CD4-positive, alpha-beta T cell (primary cell): Measurements from ENCODE around the gene STK24. TPM values are rescaled to one million over a fixed set of nuclear protein-coding genes. Genes with fewer than 3 reads are reported as not detected.

Source experiments
- ATAC-seq: fragments of 200-7000 bp; cut with Tn5 transposase; one replicate; pipeline ENCODE4 v1.10.0; 2022; ENCODE audit warnings: mild to moderate bottlenecking; ENCODE audit not compliant: poor library complexity
- CTCF ChIA-PET: fragments of 350-600 bp; sonication (Branson Sonifier 250); formaldehyde crosslinking; loops from one replicate; lab custom pipeline; 2021; ENCODE audit warnings: antibody characterized with exemption, inconsistent platforms; lab: Charles Lee
- POLR2A ChIA-PET: fragments of 350-600 bp; sonication (Branson Sonifier 250); formaldehyde crosslinking; loops from one replicate; lab custom pipeline; 2021; ENCODE audit warnings: antibody characterized with exemption, inconsistent platforms; lab: Charles Lee
- DNase-seq, 14 experiments: peaks; one replicate each; pipeline ENCODE4 v3.0.0-alpha.2; 2013 to 2020; ENCODE audit warnings: mixed read lengths in 2 of 14
- H3K27ac ChIP-seq, 2 donors: one replicate each; pipeline versions ENCODE4 v1.5.1 to v1.7.0; 2013; ENCODE audit warnings: low read length in 2 of 2, low read depth in 1 of 2, mild to moderate bottlenecking in 1 of 2
- H3K27me3 ChIP-seq, 2 experiments: 1 replicate in 1 of 2; 2 replicates in 1 of 2; pipeline versions ENCODE4 v1.6.1 to v1.7.0; 2013; ENCODE audit warnings: low read length in 2 of 2, control low read depth in 1 of 2, mild to moderate bottlenecking in 1 of 2, moderate library complexity in 1 of 2; ENCODE audit not compliant: insufficient read depth in 2 of 2, control insufficient read depth in 1 of 2
- H3K36me3 ChIP-seq: one replicate; pipeline ENCODE4 v1.6.1; 2013; ENCODE audit warnings: low read length, control low read depth; ENCODE audit not compliant: insufficient read depth
- H3K4me1 ChIP-seq: one replicate; pipeline ENCODE4 v1.6.1; 2013; ENCODE audit warnings: low read length, control low read depth; ENCODE audit not compliant: insufficient read depth
- H3K4me3 ChIP-seq: one replicate; pipeline ENCODE4 v1.5.1; 2013; ENCODE audit warnings: mild to moderate bottlenecking, low read length, moderate library complexity
- H3K9me3 ChIP-seq, 2 experiments: 1 replicate in 1 of 2; 2 replicates in 1 of 2; pipeline versions ENCODE4 v1.6.1 to v1.7.0; 2013; ENCODE audit warnings: low read length in 2 of 2, mild to moderate bottlenecking in 2 of 2, control low read depth in 1 of 2, moderate library complexity in 1 of 2; ENCODE audit not compliant: control insufficient read depth in 1 of 2, insufficient read depth in 1 of 2
- H3K27ac Mint-ChIP-seq: one replicate; pipeline ENCODE4 v1.8.0; 2020; ENCODE audit warnings: mixed read lengths
- H3K27me3 Mint-ChIP-seq: one replicate; pipeline ENCODE4 v1.8.0; 2021; ENCODE audit warnings: mixed read lengths
- H3K36me3 Mint-ChIP-seq: one replicate; pipeline ENCODE4 v1.8.0; 2021; ENCODE audit warnings: low read depth, mixed read lengths
- H3K4me1 Mint-ChIP-seq: one replicate; pipeline ENCODE4 v1.8.0; 2021; ENCODE audit warnings: low read depth, mixed read lengths
- H3K4me3 Mint-ChIP-seq: one replicate; pipeline ENCODE4 v1.8.0; 2020; ENCODE audit warnings: mild to moderate bottlenecking, mixed read lengths
- H3K9me3 Mint-ChIP-seq: one replicate; pipeline ENCODE4 v1.8.0; 2020; ENCODE audit warnings: mixed read lengths
- intact Hi-C, 2 experiments: fragments of 100-400 bp; cut with DNase I in 1 of 2; cut with micrococcal nuclease in 1 of 2; formaldehyde crosslinking; loops; one replicate each; pipeline versions ENCODE4 v1.15.1 to v1.9.0; 2023 to 2025; cut with DNase I, micrococcal nuclease
- total RNA-seq, 174 experiments: library from RNA in 2 of 174; stranded (reverse) in 2 of 174; gene quantifications; one replicate each; pipeline ENCODE4 v1.2.3 and lab custom pipeline; 2021 to 2026
- TF ChIP-seq, protein P1 (sequence below): fragments of 200-600 bp; IDR thresholded peaks from one replicate; pipeline ENCODE4 v1.8.0; 2022; ENCODE audit warnings: antibody characterized with exemption, mild to moderate bottlenecking

STK24 gene
- total RNA-seq, 2 experiments from 2014 or later = 82.3 to 85.2 TPM

GRCh38 chr13:98398581-98398980 lies 178.3 kb downstream of the STK24 start:
- Mint-ChIP-seq H3K27me3 (peaks cover 24% of the 10 kb centered on the region), H3K4me3 (no peak overlapping the region), H3K27ac (no peak overlapping the region), H3K36me3 (no peaks in the 10 kb centered on the region), H3K9me3 (no peaks in the 10 kb centered on the region), H3K4me1 (no peaks in the 10 kb centered on the region)
- no peak for DNase-seq
- Histone ChIP-seq H3K27ac (no peak overlapping the region), H3K36me3 (no peaks in the 10 kb centered on the region), H3K9me3 (peaks cover 0 to 6% of the 10 kb centered on the region in 2 experiments), H3K4me1 (no peaks in the 10 kb centered on the region), H3K27me3 (no peaks in the 10 kb centered on the region), H3K4me3 (no peak overlapping the region)
- intact Hi-C loops = no loop called here
- TF ChIP-seq, protein P1, sequence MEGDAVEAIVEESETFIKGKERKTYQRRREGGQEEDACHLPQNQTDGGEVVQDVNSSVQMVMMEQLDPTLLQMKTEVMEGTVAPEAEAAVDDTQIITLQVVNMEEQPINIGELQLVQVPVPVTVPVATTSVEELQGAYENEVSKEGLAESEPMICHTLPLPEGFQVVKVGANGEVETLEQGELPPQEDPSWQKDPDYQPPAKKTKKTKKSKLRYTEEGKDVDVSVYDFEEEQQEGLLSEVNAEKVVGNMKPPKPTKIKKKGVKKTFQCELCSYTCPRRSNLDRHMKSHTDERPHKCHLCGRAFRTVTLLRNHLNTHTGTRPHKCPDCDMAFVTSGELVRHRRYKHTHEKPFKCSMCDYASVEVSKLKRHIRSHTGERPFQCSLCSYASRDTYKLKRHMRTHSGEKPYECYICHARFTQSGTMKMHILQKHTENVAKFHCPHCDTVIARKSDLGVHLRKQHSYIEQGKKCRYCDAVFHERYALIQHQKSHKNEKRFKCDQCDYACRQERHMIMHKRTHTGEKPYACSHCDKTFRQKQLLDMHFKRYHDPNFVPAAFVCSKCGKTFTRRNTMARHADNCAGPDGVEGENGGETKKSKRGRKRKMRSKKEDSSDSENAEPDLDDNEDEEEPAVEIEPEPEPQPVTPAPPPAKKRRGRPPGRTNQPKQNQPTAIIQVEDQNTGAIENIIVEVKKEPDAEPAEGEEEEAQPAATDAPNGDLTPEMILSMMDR = no peak
- ChIA-PET POLR2A (no interaction called here), CTCF (interaction anchor here (0.9 kb wide), 1 partner anchor 11 kb away, joined by 3 read pairs; no protein-coding TSS in a partner anchor)
- ATAC-seq = no peak

DNA sequence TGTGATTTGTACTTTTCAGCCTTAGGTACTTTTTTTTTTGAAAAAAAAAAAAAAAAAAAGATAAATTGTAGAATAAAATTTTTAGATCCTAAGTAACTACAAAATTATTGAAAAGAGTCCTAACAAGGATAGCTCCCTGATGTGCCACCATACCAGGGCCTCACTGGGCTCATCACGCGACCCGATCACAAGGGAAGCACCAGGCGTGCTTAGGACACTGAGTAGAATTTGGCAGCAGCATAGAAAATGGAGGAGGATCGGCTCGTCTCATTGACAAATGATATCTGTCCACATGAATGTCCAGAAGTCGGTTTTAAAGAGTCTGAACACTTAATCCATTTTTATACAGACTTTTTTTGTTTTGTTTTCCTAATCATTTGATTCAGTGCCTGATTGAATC lies 179.0 kb downstream of the STK24 start:
- H3K27me3 ChIP-seq = no peaks in the 10 kb centered on the region
- H3K27me3 Mint-ChIP-seq = peaks cover 25% of the 10 kb centered on the region
- ATAC-seq (no peak), DNase-seq (no peak)
- peaks cover 0 to 6% of the 10 kb centered on the region in 2 experiments for H3K9me3 ChIP-seq
- no peaks in the 10 kb centered on the region for H3K4me1 Mint-ChIP-seq
- intact Hi-C loops = no loop called here
- POLR2A ChIA-PET = no interaction called here
- no peak overlapping the region for H3K4me3 ChIP-seq
- CTCF ChIA-PET = interaction anchor here (0.9 kb wide), 1 partner anchor 12 kb away, joined by 3 read pairs; no protein-coding TSS in a partner anchor
- H3K9me3 Mint-ChIP-seq = no peaks in the 10 kb centered on the region
- no peak overlapping the region for H3K27ac ChIP-seq
- TF ChIP-seq, protein P1 = no peak
- H3K36me3 Mint-ChIP-seq = no peaks in the 10 kb centered on the region
- no peak overlapping the region for H3K4me3 Mint-ChIP-seq
- no peak overlapping the region for H3K27ac Mint-ChIP-seq
- H3K4me1 ChIP-seq = no peaks in the 10 kb centered on the region
- no peaks in the 10 kb centered on the region for H3K36me3 ChIP-seq

- TF ChIP-seq, protein P1 = no peak
- intact Hi-C loops = no loop called here
- Histone ChIP-seq H3K27ac (no peak overlapping the region), H3K4me1 (no peaks in the 10 kb centered on the region), H3K9me3 (peaks cover 0 to 6% of the 10 kb centered on the region in 2 experiments), H3K4me3 (no peak overlapping the region), H3K27me3 (no peaks in the 10 kb centered on the region), H3K36me3 (no peaks in the 10 kb centered on the region)
- Mint-ChIP-seq H3K9me3 (no peaks in the 10 kb centered on the region), H3K4me3 (no peak overlapping the region), H3K27ac (no peak overlapping the region), H3K27me3 (peaks cover 30% of the 10 kb centered on the region), H3K4me1 (no peaks in the 10 kb centered on the region), H3K36me3 (no peaks in the 10 kb centered on the region)
- DNase-seq (no peak), ATAC-seq (no peak)
- ChIA-PET POLR2A (no interaction called here), CTCF (no interaction called here)
Observed at GRCh38 chr13:98397221-98397620, 179.7 kb downstream of the STK24 start.
